Stimulated activated CD4-positive, alpha-beta T cell treated with anti-CD3 and anti-CD28 coated beads, Interleukin-1b, Interleukin-23, amount 100 ng/mL, for 1 hour (primary cell): ENCODE data around the gene RAB14.
"Not testable (repeated sequence)": the region's sequence is repeated elsewhere in the genome, so short reads cannot be mapped to it uniquely, and the experiment has no call there.

ENCODE experiments used
- DNase-seq, 2 donors: peaks; one replicate each; pipeline ENCODE4 v3.0.0-alpha.2; 2020; ENCODE audit warnings: low read depth in 2 of 2

The RAB14 gene

GRCh38 chr9:121191235-121191634 lies 10.4 kb downstream of the RAB14 start:
- DNase-seq, result no peak

- DNase-seq, result no peak
These were observed 12.0 kb downstream of the RAB14 start for GRCh38 chr9:121189660-121190059.

- DNase-seq, result no peak
These were observed 12.7 kb downstream of the RAB14 start for GRCh38 chr9:121189006-121189405.

- no peak for DNase-seq
These were observed 13.9 kb downstream of the RAB14 start for GRCh38 chr9:121187636-121188305.

DNA sequence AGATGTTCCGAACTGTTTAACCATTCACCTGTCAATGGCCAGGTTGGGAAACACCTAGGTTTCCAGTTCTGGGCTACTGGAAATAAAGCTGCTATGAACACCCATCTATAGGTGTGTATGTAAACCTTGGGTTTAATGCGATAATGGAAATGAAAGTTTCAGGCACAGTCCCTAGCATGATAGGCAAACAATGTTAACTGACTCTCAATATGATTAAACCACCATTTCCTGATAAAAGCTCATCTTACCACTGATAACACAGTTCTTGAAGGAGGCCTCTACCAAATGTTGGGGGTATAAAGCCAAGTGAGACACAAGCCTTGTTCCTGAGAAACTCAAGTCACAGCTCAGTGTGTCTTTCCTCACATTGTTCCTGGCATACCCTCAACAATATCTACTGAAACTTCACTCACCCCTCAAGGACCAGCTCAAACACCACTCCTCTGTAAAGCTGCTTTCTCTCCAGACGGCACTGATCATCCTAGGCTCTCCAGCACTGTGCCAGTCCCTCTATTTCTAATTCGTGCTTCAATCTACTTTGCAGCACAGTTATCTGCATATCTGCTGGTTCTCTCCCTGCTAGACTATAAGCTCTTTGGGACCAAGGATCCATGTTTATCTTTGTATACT lies 15.8 kb downstream of the RAB14 start:
- DNase-seq, result no peak

- DNase-seq, result no peak
These were observed 16.4 kb downstream of the RAB14 start for GRCh38 chr9:121185178-121185745.

DNA sequence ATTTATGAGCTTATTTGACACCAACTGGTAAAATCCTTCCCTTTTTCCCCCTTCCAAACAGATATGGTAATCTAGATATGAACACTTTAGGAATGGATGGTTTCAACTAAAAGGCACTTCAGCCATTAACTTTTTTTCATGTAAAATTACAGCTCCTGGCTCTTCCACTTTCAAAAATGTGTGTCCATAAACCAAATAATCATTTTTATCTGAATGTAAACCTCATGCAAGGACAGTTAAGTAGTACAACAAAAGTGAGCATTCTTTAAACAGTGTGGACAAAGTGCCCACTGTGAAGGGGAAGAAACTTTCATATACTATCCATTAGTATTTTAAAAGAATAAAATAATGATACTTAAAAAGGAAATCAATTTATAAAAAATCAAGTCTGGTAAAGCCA lies 17.2 kb downstream of the RAB14 start:
- no peak for DNase-seq

DNA sequence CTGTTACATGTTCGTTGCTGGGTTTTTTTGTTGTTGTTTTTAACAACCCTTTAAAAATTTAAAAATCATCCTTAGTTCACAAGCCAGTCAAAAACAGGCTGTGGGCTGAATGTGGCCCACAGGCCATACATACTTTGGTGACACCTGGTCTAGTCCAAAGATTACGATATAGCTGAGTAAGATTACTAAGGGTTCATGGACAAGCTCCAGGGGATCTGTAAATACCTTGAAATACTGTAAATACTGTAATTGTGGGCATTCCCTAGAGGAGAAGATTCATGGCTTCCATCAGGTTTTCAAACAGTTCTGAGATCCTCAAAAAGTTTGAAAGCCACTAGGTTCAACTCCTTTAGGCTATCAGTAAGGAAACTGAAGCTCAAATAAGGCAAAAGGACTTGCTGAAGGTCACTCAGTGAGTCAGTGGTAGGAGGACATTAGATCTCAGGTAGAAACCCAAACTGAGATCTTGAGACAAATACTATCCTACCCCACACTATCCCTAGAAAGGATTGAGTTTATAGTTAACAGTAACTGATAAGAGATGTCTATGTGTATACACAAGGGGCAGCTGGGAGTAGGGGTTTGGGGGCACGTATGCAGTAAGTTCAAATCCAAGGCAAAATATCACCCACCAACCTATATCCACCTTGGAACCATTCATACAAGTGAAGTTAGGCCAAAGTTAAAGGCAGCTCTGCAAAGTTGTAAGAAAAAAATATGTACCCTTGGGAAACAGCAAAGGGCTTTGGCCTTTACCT lies 17.8 kb downstream of the RAB14 start:
- no peak for DNase-seq

- DNase-seq, result no peak
These were observed 18.7 kb downstream of the RAB14 start for GRCh38 chr9:121182989-121183388.

- DNase-seq, result no peak
These were observed 19.4 kb downstream of the RAB14 start for GRCh38 chr9:121182101-121182836.

DNA sequence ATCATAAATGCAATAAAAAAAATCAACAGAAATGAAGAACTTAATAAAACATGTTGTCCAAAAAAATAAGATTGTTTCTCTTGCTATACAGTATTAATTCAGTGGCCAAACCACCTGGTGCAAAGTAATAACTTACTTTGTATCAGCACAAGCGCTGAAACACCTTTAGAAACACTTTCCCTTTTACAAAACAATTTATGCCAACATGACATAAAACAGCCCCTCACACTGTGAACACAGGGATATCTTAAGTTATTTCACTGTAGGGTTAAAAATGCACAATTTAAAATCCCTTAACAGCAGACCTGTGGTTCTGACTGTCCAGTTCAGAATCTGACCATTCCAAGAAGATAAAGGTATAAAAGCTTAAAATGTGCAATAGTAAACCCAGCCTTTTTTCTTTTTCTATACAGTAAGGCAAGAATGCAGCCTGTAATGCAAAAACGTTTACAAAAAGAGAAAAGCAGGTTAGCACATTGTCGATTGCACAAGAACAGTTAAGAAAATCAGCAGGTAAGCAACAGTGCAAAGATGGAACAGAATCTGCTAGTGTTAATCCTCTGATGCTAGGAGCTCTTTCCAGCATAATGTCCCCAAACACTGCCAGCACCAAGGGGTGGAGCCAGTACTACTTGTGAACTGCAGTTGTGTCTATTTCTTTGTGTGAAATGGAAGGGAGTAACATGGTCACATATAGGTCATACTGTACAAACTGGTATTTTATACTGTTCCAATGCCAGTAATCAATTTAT lies 21.6 kb downstream of the RAB14 start:
- no peak for DNase-seq

- DNase-seq, result not testable (repeated sequence)
These were observed 22.3 kb downstream of the RAB14 start for GRCh38 chr9:121179373-121179721.

DNA sequence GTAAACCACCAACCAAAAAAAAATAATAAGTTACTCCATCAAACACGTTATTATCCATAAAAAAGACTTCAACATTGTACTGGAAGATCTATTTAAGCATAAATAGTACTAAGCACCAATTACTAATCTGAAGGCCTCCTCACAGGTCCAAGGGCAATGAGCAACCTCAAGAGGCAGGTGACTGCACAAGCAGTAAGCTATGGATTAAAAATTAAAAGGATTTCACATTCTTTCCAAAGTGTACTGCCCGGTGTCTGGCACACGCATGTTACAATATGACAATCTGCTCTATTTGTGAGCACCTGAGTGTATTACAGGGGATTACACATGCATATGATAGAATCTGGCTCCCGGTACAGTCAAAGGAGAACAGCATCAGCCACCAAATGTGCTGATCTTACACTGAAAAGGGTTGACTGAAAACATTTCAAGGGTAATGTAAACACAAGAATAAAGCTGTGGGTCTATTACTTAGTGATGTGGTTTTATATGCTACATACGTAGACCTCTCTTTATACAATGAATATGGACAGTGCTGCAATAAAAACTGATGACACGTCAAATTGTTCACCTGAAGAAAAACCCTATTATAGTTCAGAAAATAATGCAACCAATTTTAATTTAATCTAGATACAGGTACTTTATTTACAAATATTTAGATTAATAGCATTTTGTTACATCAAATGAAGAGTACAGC lies 22.8 kb downstream of the RAB14 start:
- DNase-seq, result no peak

- no peak for DNase-seq
These were observed 28.2 kb downstream of the RAB14 start for GRCh38 chr9:121173501-121173900.

- DNase-seq, result no peak
These were observed 28.8 kb downstream of the RAB14 start for GRCh38 chr9:121172726-121173487.

DNA sequence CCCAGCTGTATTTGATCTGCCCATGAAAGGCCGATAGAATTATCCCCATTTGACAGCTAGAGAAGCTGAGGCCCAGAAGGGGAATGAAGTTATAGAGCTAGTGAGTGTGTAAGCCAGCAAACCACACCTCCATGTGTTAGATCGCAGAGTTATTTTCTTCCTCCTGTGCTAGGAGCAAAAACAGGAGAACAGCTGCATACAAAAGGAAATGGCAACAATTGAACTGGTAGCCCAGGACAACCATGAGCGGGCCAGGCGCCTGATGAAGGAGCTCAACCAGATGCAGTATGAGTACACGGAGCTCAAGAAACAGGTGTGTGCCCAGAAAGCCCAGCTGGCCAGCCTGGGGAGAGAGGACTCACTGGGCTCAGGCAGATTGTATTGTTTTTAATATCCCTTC lies 30.4 kb downstream of the RAB14 start:
- DNase-seq, result no peak

- no peak for DNase-seq
These were observed 32.5 kb downstream of the RAB14 start for GRCh38 chr9:121169094-121169601.

DNA sequence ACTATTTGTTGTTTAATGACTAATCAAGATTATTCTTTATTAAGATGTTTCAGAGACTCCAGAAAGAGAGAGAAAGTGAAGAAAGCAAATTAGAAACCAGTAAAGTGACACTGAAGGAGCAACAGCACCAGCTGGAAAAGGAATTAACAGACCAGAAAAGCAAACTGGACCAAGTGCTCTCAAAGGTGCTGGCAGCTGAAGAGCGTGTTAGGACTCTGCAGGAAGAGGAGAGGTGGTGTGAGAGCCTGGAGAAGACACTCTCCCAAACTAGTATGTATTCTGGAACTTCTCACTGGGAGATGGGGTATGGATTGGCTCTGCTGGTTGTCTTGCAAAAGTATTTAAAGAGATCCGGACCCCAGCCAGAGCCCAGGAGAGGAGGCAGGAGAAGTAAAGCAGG lies 33.6 kb downstream of the RAB14 start:
- no peak for DNase-seq

DNA sequence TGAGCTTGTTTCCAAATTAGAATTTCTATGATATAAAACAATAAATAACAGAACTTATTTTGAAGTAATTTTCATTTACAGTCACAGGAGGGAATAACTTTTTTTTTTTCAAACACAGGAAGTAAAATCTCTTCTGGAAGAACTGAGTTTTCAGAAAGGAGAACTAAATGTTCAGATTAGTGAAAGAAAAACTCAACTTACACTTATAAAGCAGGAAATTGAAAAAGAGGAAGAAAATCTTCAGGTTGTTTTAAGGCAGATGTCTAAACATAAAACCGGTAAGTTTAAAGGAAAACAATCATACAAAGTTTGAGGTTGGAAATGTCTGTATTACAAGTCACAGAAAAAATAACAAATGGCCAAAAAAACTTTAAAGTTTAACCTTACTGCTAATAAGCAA lies 41.6 kb downstream of the RAB14 start:
- no peak for DNase-seq

DNA sequence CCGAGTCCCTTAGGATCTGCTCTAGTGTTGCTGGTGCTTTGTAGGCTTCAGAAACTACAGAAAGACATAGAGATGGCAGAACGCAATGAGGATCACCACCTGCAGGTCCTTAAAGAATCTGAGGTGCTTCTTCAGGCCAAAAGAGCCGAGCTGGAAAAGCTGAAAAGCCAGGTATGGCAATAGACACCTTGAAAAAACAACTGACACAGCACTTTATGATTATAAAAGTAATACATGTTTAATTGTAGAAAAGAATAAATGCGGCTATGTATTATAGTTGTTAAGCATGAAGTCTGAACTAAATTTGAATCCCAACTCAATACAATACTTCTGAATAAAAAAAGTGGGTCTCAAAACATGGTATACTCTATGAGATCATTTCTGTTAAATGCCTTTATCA lies 43.7 kb downstream of the RAB14 start:
- no peak for DNase-seq
